GM23248 (cell line): ENCODE results near the gene MSL1. TPM values are rescaled to one million over a fixed set of nuclear protein-coding genes. Genes with fewer than 3 reads are reported as not detected.
A peak's percentile ranks its signal among the peaks of the same experiment; 100 is the strongest.

Experiments used
- DNase-seq: peaks from one replicate; pipeline ENCODE4 v3.0.0-alpha.2; 2015
- H2AFZ ChIP-seq: fragments of 200-600 bp; sonication (generic); 2 replicates; pipeline ENCODE4 v1.6.1; 2016; ENCODE audit warnings: antibody characterized with exemption
- H3F3A ChIP-seq: fragments of 200-600 bp; sonication (generic); 2 replicates; pipeline ENCODE4 v1.6.1; 2016; ENCODE audit warnings: mild to moderate bottlenecking, antibody characterized with exemption, mixed run types; ENCODE audit not compliant: insufficient read depth
- H3K27ac ChIP-seq: fragments of 200-600 bp; sonication (generic); 2 replicates; pipeline ENCODE4 v1.5.1; 2016; ENCODE audit warnings: mild to moderate bottlenecking
- H3K27me3 ChIP-seq: fragments of 200-600 bp; sonication (generic); replicated peaks from 2 replicates; pipeline ENCODE4 v1.6.1; 2016; ENCODE audit warnings: mild to moderate bottlenecking; ENCODE audit not compliant: insufficient read depth
- H3K36me3 ChIP-seq: fragments of 200-600 bp; sonication (generic); 2 replicates; pipeline ENCODE4 v1.6.1; 2016; ENCODE audit warnings: low read depth, mild to moderate bottlenecking
- H3K4me1 ChIP-seq: fragments of 200-600 bp; sonication (generic); 2 replicates; pipeline ENCODE4 v1.6.1; 2016; ENCODE audit warnings: mild to moderate bottlenecking; ENCODE audit not compliant: insufficient read depth
- H3K4me2 ChIP-seq: fragments of 200-600 bp; sonication (generic); one replicate; pipeline ENCODE4 v1.6.1; 2016; ENCODE audit warnings: mild to moderate bottlenecking; ENCODE audit not compliant: unreplicated experiment
- H3K4me3 ChIP-seq: fragments of 200-600 bp; sonication (generic); 2 replicates; pipeline ENCODE4 v1.5.1; 2016; ENCODE audit warnings: mild to moderate bottlenecking
- H3K79me2 ChIP-seq: fragments of 200-600 bp; sonication (generic); 2 replicates; pipeline ENCODE4 v1.6.1; 2016; ENCODE audit warnings: mild to moderate bottlenecking; ENCODE audit not compliant: insufficient read depth
- H3K9ac ChIP-seq: fragments of 200-600 bp; sonication (generic); 2 replicates; pipeline ENCODE4 v1.6.1; 2016; ENCODE audit warnings: mild to moderate bottlenecking
- H3K9me2 ChIP-seq: fragments of 200-600 bp; sonication (generic); 2 replicates; pipeline ENCODE4 v1.6.1; 2016; ENCODE audit warnings: mixed run types, mild to moderate bottlenecking, moderate library complexity; ENCODE audit not compliant: insufficient read depth
- H3K9me3 ChIP-seq: fragments of 200-600 bp; sonication (generic); one replicate; pipeline ENCODE4 v1.6.1; 2017; ENCODE audit warnings: low read depth
- H4K20me1 ChIP-seq: fragments of 200-600 bp; sonication (generic); 2 replicates; pipeline ENCODE4 v1.6.0; 2016; ENCODE audit not compliant: insufficient read depth
- EZH2 ChIP-seq: fragments of 200-600 bp; sonication (generic); IDR thresholded peaks from 2 replicates; pipeline ENCODE4 v1.6.1; 2018; ENCODE audit warnings: antibody characterized with exemption, mild to moderate bottlenecking; ENCODE audit not compliant: insufficient read depth, poor library complexity, severe bottlenecking
- EZH2phosphoT487 ChIP-seq: fragments of 200-600 bp; sonication (generic); IDR thresholded peaks from 2 replicates; pipeline ENCODE4 v1.6.1; 2018; ENCODE audit warnings: antibody characterized with exemption, moderate library complexity, mild to moderate bottlenecking, low read depth; ENCODE audit not compliant: insufficient read depth
- WGBS, 2 experiments: methylation state at CpG; one replicate each; pipeline ENCODE4 v1.1.6; 2015 to 2017; ENCODE audit warnings: low lambda C conversion rate in 2 of 2, low coverage in 1 of 2; ENCODE audit errors: missing lambda C conversion rate in 2 of 2; 5-methylcytosine and 5-hydroxymethylcytosine counted together
- in situ Hi-C: fragments of 300-500 bp; cut with MboI; formaldehyde crosslinking; loops from 2 replicates; pipeline ENCODE4 v1.15.0; 2020
- polyA plus RNA-seq: library from polyadenylated mRNA; unstranded; fragments of >200 nt; fragmentation: Nextera tagmentation; extraction: Ambion mirVana; gene quantifications from 2 replicates; pipeline ENCODE4 v1.2.1, GENCODE V29; 2016
- total RNA-seq: library from RNA; depleted of rRNA; stranded (reverse); fragments of >200 nt; shearing (Covaris generic); gene quantifications from 2 replicates; pipeline ENCODE4 v1.2.3, GENCODE V29; 2014

The MSL1 gene
- total and polyA plus RNA-seq, 2 experiments from 2014 or later = 8.9 to 45.3 TPM

DNA sequence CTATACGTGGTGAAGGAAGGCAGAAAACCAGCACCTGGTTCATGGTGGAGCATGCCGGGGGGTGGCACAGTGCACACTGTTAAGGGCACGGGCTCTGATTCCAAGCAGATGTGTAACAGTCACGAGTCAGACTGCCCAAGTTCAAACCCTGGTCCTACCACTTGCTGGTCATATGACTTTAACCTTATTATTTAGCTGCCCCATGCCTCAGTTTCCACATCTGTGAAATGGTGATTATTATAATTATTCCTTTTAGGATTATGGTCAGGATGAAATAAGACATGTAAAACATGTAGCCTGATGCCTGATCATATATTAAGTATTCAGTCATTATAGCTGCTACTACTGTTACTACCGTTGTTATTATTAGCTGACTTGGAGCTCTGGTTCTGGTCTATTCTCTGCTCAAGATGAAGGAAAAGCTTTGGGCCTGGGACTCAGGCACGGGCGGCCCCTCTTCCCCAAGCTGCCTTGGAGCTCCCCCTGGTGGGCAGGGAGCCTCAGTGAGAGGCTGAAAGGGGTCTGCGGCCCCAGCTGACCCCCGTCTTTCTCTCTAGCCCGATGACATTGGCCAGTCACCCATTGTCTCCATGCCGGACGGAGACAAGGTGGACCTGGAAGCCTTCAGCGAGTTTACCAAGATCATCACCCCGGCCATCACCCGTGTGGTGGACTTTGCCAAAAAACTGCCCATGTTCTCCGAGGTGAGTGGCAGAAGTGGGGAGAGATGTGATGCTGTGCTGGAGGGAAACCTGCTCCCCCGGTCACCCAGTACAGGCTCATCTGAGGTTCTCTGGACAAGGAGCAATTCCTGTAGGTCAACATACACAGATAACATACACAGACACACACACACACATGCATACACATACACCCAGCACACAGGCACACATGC, 35.4 kb upstream of the MSL1 start:
- TF ChIP-seq EZH2phosphoT487 (no peak), EZH2 (no peak)
- in situ Hi-C loops = no loop called here
- no peaks in the 10 kb centered on the region; the same call in 1 of the 2 replicates for H3K36me3 ChIP-seq
- H3K4me2 ChIP-seq = no peak overlapping the region
- no peaks in the 10 kb centered on the region for H3K27me3 ChIP-seq
- WGBS, 2 experiments = 54 to 57% methylated on average over 17 of the region's 17 CpGs
- H3F3A ChIP-seq = no peaks in the 10 kb centered on the region
- H3K4me3 ChIP-seq = no peak overlapping the region
- no peaks in the 10 kb centered on the region for H4K20me1 ChIP-seq
- no peaks in the 10 kb centered on the region for H3K9me2 ChIP-seq
- no peaks in the 10 kb centered on the region for H3K4me1 ChIP-seq
- no peak overlapping the region for H2AFZ ChIP-seq
- no peak overlapping the region for H3K27ac ChIP-seq
- no peaks in the 10 kb centered on the region for H3K9me3 ChIP-seq
- no peak overlapping the region for H3K9ac ChIP-seq
- DNase-seq = peak; percentile 60
- H3K79me2 ChIP-seq = no peaks in the 10 kb centered on the region

- no peak for DNase-seq
- no peaks in the 10 kb centered on the region for H3K27me3 ChIP-seq
- H3K9me2 ChIP-seq = no peaks in the 10 kb centered on the region
- no peaks in the 10 kb centered on the region for H3K79me2 ChIP-seq
- no peaks in the 10 kb centered on the region for H4K20me1 ChIP-seq
- in situ Hi-C loops = no loop called here
- no peak overlapping the region for H3K9ac ChIP-seq
- H3F3A ChIP-seq = no peaks in the 10 kb centered on the region
- no peak overlapping the region for H3K4me2 ChIP-seq
- WGBS, 2 experiments = 67 to 73% methylated on average over 6 of the region's 6 CpGs
- TF ChIP-seq EZH2phosphoT487 (no peak), EZH2 (no peak)
- H3K27ac ChIP-seq = no peak overlapping the region
- H3K4me1 ChIP-seq = no peaks in the 10 kb centered on the region
- no peak overlapping the region for H2AFZ ChIP-seq
- no peak overlapping the region for H3K4me3 ChIP-seq
- no peaks in the 10 kb centered on the region for H3K9me3 ChIP-seq
- H3K36me3 ChIP-seq = no peaks in the 10 kb centered on the region; the same call in 1 of the 2 replicates
Measured at GRCh38 chr17:40087049-40087794, 34.5 kb upstream of the MSL1 start.

DNA sequence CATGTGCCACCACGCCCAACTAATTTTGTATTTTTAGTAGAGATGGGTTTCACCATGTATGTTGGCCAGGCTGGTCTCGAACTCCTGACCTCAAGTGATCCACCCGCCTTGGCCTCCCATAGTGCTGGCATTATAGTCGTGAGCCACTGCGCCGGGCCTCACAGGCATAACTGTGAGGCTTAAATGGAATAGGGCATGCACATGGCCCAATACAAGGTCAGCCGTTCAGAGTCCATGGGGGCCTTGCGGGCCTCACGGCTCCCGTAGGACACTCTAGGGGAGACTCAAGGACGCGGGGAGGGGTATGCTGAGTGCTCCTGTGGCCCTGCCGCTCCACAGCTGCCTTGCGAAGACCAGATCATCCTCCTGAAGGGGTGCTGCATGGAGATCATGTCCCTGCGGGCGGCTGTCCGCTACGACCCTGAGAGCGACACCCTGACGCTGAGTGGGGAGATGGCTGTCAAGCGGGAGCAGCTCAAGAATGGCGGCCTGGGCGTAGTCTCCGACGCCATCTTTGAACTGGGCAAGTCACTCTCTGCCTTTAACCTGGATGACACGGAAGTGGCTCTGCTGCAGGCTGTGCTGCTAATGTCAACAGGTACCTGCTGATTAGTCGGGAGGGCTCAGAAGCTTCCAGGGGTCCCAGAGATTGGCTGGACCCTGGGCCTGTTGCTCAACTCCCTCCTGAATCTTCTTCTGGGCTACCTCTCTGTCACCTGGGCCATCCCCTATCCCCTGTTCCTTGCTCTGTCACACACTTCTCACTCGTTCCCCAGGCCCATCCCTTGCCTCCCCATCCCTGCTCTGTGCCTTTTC, 33.7 kb upstream of the MSL1 start:
- H3K9me3 ChIP-seq = no peaks in the 10 kb centered on the region
- H3K79me2 ChIP-seq = no peaks in the 10 kb centered on the region
- no peak overlapping the region for H3K4me3 ChIP-seq
- no peak overlapping the region for H3K27ac ChIP-seq
- no peak overlapping the region for H3K4me2 ChIP-seq
- no peak overlapping the region for H2AFZ ChIP-seq
- peaks cover 6% of the 10 kb centered on the region for H3K36me3 ChIP-seq
- H3K27me3 ChIP-seq = no peaks in the 10 kb centered on the region
- no peak overlapping the region for H3K9ac ChIP-seq
- no peaks in the 10 kb centered on the region for H3F3A ChIP-seq
- 88 to 93% methylated on average over 28 of the region's 28 CpGs for WGBS, 2 experiments
- no peaks in the 10 kb centered on the region for H4K20me1 ChIP-seq
- peaks cover 8% of the 10 kb centered on the region for H3K4me1 ChIP-seq
- in situ Hi-C loops = no loop called here
- no peak for DNase-seq
- no peak for TF ChIP-seq EZH2
- TF ChIP-seq EZH2phosphoT487 = no peak
- H3K9me2 ChIP-seq = no peaks in the 10 kb centered on the region
